Activated CD4-positive, alpha-beta T cell treated with anti-CD3 and anti-CD28 coated beads, Interleukin-2, amount 50 U/mL, for 4 hours (primary cell): ENCODE data around the gene ATG9B.

ENCODE experiments used
- DNase-seq, 2 experiments: peaks; one replicate each; pipeline ENCODE4 v3.0.0-alpha.2; 2020

ATG9B gene

GRCh38 chr7:151024435-151025056 lies at the start of gene ATG9B:
ATG9B (minus strand) TSS chr7:151024494; CDS start chr7:151024423, 71 bp downstream.
- no peak for DNase-seq

GRCh38 chr7:151073990-151074389 lies 49.7 kb upstream of the ATG9B start:
- DNase-seq, result no peak

- DNase-seq, result no peak
Measured at GRCh38 chr7:151071032-151071866, 47.0 kb upstream of the ATG9B start.

- DNase-seq, result no peak
Measured at GRCh38 chr7:151070574-151070960, 46.3 kb upstream of the ATG9B start.

GRCh38 chr7:151069841-151070573 lies 45.7 kb upstream of the ATG9B start:
- no peak for DNase-seq

GRCh38 chr7:151068069-151068773 lies 43.9 kb upstream of the ATG9B start:
- DNase-seq, result no peak

- DNase-seq, result no peak
Measured at GRCh38 chr7:151066273-151066974, 42.1 kb upstream of the ATG9B start.

- no peak for DNase-seq
Measured at GRCh38 chr7:151065516-151065915, 41.2 kb upstream of the ATG9B start.

GRCh38 chr7:151064993-151065392 lies 40.7 kb upstream of the ATG9B start:
- DNase-seq, result no peak

GRCh38 chr7:151064454-151064853 lies 40.2 kb upstream of the ATG9B start:
- no peak for DNase-seq

GRCh38 chr7:151063212-151063561 lies 38.9 kb upstream of the ATG9B start:
- DNase-seq, result no peak

- DNase-seq, result no peak
Measured at GRCh38 chr7:151062399-151063211, 38.3 kb upstream of the ATG9B start.

GRCh38 chr7:151062111-151062398 lies 37.8 kb upstream of the ATG9B start:
- no peak for DNase-seq

- no peak for DNase-seq
Measured at GRCh38 chr7:151061213-151062110, 37.2 kb upstream of the ATG9B start.

- DNase-seq, result no peak
Measured at GRCh38 chr7:151060416-151061212, 36.3 kb upstream of the ATG9B start.

- no peak for DNase-seq
Measured at GRCh38 chr7:151060113-151060415, 35.8 kb upstream of the ATG9B start.

GRCh38 chr7:151059367-151060112 lies 35.2 kb upstream of the ATG9B start, which contains the start of gene SLC4A2:
SLC4A2 (plus strand) TSS chr7:151059589; CDS start chr7:151061988, 2,399 bp downstream.
- peak; percentile 61 to 63 for DNase-seq

GRCh38 chr7:151058781-151059366 lies 34.6 kb upstream of the ATG9B start:
- no peak for DNase-seq
